Endothelial cell of hepatic sinusoid (primary cell): Measurements from ENCODE around the gene CD226.
"Not testable (repeated sequence)": the region's sequence is repeated elsewhere in the genome, so short reads cannot be mapped to it uniquely, and the experiment has no call there.

Source experiments
- in situ Hi-C: cut with HindIII; loops from 2 replicates; pipeline ENCODE4 v1.10.0; 2017; ENCODE audit warnings: low sequenced_read_pairs

The CD226 gene

DNA sequence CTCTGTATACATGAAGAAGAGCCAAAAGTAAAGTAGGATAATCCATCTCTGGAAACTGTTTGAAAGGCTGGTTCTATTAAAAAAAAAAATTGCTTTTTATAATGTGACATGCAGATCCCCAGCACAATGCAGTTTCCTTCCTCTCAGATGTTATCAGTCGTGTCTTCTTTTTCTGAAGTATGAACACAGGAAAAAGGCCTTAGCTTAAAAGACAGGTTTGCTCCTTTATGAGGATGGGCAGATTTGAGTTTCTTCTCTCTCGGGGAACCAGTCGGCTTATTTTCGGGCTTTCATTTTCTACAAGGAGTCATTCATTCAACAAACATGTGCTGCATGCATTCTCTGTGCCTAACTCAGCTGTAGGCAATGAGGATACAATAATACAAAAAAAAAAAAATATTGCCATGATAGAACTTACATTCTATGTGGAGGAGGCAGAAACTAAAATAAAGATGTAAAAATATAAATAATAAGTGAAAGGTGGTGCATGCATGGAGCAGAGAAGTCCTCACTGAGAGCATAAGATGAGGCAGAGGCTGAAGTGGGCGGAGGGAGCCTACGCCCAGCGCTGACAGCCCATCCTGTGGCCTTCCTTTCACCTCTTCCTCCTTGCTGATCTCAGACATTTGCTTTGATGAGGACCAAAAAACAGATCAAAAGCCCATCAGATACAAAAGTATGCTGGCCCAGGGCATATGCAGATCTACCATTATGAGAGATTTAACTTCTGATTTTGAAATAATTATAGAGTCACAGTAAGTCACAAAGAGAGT, at the start of gene CD226:
Gene CD226 (minus strand): TSS at position 513 of the 773 bp plus-strand sequence. CDS start 467 bp downstream, at position 46.
- in situ Hi-C loops, result loop anchor here (5.0 kb wide), 1 partner anchor 95 kb away; no protein-coding TSS in a partner anchor

DNA sequence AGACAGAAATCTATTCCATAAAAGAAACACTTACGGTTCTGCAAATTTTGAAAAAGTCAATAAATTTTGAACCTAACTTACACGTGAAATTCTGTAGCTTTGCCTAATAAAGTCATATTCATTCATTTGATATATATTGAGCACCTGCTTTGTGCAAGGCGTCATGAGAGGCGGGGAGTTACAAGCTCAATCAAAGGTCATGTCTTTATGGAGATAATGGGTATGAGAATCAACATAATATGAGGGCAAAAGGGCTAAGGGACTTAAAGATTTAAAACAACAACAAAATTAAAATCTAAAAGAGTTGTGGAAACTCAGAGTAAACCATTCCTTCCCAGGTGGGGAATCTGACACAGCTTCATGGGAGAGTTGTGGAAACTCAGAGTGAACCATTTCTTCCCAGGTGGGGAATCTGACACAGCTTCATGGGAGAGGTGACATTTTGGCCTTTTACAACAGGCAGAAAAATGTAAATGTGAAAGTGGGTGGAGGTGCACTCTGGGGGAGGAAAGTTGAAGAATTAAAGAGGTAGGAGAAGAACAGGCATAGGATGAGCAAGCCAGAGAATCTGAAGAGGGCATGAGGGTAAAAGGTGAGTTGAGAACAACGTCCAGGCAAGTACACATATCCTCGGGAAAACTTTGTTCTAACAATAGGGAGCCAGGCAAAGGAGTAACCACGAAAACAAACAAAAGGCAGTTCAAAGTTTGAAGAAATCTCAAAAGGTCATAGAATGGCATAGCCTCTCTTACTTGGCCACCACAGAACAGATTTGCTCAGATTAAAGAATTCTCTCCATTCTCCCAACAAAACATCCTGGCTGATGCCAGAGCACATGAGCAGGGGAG, 49.5 kb upstream of the CD226 start:
- in situ Hi-C loops, result no loop called here

DNA sequence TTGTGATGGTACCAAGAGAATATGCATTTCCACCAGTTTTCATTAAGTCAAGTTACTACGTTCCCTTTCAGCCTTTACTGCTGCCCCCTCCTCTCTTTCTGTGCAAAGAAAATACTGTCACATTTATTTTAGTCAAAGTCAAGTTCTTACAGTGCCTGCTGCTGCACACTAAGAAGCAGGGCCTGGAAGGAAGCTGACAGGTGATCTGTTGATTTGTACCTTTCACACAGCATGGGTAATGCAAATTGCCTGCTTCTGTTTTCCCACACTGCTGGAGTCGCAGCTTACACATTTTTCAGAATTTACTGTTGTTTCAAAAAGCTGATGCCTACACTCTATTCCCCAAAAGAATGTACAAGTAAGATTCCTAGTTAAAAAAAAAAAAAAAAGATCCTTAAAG, 48.7 kb upstream of the CD226 start:
- in situ Hi-C loops, result no loop called here

DNA sequence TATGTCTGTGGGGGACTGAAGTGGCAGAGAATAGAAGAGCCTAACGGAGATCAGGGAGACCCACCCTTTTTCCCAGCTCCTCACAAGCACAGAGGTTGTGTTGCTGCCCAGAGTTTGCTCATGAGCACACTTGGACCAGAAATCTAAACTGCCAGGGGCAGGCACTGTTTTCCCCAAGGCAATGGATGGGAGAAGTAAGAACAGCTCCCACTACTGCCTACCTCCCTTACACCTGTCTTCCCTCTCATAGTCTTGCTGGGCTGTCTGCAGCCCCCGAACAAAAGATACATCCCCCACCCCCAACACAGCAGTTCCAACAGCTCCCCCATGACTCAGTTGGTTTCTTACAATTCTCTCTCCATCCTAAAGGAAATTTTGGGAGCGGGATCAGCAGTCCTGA, 48.1 kb upstream of the CD226 start:
- in situ Hi-C loops, result no loop called here

DNA sequence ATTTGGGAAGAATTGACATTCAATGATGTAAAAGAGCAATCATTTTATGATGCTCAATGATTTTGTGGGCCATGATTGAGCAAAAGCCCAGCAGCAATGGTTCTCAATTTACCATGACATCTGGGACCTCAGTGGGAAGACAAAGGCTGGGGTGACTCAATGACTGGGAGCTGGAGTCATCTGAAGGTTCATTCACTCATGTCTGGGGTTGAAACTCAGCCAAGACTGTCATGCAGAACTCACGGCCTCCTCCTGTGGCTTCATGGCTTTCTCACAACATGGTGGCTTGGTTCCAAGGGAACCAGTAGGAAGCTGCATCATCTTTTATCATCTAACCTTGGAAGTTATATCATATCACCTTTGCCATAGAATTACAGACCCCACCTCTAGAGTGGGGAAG, 45.1 kb upstream of the CD226 start:
- in situ Hi-C loops, result no loop called here

DNA sequence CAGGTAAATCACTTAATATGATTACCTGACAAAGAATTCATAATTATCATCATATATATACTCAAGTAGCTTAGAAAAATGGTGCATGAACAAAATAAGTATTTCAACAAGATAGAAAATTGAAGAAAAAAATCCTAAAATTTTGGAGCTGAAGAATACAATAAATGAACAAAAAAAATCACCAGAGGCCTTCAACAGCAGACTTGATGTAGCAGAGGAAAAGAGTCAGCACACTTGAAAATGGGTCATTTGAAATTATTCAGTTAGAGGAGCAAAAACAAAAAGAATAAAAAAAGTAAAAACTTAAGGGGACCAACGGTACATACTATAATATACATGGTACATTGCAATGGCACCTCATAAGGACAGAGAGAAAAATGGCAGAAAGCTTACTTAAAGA, 40.2 kb upstream of the CD226 start:
- in situ Hi-C loops, result no loop called here

DNA sequence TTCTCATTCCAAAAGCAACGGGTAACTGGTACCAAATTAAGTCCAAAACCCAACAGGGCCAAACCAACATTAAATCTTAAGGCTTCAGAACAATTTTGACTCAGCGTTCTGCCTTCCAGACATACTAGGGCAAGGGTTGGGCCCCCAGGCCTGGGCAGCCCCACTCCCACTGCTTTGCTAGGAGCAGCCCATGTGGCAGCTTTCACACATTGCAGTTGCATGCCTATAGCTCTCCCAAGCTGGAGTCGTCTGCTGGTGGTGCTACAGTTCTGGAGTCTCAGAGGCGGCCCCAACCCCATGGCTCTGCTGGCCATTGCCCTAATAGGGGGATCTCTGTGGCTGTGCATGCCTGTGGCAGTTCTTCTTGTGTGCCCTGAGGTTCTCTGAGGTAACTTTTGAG, 37.6 kb upstream of the CD226 start:
- in situ Hi-C loops, result no loop called here

DNA sequence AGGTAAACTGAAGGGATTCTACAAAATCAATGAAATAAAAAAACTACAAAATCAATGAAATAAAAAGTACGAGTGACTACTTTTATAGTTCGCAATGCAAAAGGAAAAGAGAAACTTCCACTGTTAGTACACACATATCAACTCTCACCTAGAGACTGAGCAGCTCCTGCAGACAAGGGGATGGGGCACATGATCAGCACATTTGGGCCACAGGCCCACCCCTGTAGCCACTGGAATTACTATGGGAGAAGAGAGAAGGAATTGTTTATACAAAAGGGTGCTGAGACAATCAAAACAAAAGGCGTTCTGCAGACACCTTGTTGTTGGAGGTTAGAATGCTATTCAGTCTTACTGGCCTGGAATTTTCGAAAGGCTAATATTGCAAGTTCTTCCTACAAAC, 34.7 kb upstream of the CD226 start:
- in situ Hi-C loops, result no loop called here

DNA sequence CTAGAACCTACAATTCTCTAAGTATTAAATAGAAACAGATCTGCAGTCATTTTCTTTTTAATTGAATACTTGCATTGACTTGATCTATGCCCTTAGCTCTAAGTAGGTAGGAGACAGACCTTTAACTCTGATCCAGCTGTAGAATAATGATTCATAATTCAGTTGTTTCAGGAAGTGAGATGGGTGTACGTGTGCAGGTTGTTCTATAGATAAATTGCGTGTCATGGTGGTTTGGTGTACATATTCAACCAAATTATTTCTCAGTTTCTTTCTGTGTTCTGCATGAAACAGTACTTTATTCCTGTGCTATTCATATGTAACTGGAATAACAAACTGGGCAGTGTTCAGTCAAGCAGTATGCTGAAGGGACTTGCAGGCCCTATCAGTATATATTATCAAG, 34.3 kb upstream of the CD226 start:
- in situ Hi-C loops, result no loop called here

DNA sequence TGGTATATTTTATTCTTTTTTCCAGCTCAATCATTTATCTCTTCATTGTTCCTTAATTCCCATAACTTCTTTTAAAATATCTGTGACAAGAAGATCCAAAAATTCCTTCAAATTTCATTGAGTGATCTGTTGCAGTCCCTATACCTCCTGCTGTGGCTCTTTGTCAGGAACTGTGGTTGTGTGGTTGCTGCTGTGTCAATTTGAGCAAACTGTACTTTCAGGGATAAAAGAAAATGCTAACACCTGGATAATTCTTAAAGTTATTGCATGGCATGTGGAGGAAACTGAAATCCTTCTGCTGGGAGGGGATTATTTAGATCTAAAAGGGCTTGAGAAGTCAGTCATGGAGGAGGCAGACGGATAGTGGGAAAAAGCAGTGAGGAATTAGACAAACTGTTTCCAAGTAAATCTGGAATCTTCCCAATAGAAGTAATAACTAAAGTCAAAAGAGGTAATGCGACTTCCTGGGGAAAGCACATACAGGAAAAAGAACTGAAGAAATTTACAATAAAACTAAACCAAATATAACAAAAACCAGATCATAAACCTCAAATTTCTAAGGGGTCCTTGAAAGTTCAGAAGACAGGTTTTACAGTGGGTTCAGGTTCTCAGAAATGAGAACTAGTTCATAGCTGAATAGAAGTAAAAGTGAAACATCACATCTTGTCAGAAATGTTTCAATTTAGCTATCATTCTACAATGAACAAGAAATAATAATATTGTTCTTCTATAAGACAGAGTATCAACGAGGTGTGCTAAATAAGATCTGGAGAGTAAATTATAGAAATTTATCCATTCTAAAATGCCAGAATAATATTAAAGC, 33.5 kb upstream of the CD226 start:
- in situ Hi-C loops, result no loop called here

DNA sequence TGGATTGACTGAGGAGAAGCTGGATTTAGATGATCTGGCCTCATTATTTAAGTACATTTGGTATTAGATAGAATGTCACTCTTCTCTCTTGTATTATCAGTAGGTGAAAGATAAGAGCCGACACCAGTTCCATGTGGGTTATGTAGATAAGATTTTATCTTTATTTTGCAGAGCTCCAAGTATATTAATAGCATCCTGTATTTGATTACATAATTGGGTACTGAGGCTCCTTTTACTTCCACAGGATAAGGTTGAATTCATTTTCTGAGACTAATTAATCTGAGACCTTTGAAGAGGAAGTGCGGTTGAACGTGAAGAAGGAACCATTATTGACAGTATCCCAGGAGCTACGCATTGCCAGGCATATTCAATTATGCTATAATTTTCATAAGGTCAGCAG, 32.8 kb upstream of the CD226 start:
- in situ Hi-C loops, result no loop called here

DNA sequence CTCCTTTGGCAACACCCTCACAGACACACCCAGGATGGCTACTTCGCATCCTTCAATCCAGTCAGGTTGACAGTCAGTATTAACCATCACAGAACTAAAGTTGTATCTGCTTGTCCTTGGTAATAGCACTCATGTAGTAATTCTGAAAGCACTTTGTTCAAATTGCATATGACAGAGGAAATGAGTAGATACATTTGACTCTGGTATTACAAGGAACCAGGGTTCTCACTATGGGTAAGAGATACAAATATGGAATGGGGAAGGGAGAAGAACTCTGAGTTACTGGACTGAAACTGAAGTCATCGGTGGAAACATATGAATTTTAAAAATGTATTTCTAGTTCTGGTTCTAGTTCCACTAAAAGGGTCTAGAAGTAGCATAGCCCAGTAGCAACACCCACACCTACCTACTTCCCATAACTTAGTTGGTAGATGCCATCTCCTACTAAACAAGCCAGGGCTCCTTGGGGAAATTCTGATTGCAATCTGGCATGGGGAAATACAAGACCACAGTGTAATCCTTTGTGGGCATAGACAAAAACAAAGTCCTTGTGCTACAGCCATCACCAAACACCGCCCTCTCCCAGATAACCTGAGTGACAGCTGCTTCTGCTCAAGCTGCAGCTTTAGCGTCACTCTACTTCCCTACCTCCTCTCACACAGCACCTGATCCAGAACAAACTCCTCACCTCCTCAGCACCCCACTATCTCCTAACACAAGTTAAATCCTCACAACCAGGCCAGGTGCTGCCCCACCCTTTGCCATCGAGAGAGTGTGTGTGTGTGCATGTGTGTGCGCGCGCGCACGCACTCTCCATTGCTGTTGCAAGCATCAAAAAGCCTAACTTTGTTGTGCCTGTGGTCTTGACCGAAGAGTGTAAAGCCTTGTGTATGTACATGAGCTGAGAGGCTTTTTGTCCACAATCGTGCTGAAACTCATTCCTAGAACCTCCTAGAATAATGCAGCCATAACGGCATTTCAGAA, 31.4 kb upstream of the CD226 start:
- in situ Hi-C loops, result no loop called here

DNA sequence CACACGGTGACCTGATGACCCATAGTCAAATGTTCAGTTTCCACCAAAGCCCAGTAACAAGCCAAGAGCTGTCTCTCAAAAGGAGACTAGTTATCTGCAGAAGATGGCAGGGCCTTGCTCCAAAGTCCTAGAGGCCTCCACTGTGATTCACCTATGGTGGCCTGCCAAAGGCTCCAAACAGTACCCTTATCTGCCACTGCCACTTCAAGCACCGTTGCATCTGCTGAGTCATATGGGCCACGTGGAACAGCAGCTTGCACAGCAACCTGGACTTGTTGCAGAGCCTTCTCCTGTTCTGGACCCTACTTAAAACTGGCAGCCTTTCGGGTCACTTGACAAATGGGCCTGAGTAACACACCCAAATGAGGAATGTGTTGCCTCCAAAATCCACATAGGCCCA, 27.6 kb upstream of the CD226 start:
- in situ Hi-C loops, result not testable (repeated sequence)

DNA sequence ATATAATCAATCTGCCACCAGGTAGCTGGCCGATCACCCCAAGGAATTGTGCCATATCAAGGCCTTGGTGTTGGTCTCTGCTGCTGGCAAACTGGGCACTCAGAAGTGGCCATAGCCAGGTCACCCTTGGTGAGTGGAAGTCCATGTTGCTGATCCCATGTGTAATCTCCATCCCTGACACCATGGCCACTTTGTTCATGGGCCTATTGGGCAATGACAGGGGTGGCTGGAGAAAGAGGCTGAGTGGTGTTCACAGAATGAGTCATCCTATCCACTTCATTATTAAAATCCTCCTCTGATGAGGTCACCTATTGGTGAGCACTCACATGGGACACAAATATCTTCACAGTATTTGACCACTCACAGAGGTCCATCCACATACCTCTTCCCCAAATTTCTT, 26.7 kb upstream of the CD226 start:
- in situ Hi-C loops, result no loop called here

DNA sequence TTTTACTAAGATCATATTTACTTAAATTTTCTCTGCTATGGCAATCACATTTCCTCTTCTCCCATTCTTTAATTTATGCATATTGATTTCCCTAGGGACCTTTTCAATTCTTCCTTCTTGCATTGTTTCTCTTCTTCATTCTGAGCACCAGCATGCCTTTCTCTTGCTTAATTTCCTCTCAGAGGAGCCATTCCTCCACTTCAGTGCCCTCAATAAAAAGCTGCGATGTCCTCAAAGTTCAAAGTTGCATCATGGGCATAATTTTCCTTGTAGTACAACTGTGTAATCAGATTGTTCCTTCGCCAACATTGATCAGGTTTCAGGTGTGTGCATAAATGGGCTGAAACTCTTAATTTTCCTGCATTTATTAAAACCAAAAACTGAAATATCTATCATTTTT, 21.8 kb upstream of the CD226 start:
- in situ Hi-C loops, result no loop called here

DNA sequence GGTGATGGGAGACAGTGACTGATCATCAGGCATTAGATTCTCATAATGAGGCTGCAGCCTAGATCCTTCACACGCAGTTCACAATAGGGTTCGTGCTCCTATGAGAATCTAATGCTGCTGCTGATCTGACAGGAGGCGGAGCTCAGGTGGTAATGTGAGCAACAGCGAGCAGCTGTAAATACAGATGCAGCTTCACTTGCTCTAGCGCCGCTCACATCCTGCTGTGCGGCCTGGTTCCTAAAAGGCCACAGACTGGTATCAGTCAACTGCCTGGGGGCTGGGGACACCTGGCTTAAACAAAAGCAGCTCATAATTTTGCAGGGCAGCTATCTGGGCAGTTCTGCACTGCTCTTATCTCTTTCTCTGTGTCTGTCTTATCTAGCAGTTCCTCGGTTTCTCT, 20.4 kb upstream of the CD226 start:
- in situ Hi-C loops, result no loop called here

DNA sequence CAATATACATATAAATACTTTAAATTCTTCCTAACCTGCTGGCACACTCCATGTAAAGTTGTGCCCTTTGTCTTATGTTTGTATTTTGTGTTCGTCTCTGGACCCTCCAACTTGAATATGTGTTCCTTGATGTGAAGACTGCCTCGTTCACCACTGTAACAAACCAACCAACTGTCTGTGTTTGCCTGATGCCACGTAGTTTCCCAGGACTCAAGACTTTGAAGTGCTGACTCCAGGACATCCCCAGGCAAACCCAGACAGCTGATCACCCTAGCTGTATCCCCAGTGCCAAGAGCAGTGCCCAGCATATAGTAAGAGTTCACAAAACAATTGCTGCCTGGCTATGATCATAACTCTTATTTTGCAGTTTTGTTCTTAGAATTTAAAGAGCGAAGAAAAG, 15.5 kb upstream of the CD226 start:
- in situ Hi-C loops, result no loop called here

DNA sequence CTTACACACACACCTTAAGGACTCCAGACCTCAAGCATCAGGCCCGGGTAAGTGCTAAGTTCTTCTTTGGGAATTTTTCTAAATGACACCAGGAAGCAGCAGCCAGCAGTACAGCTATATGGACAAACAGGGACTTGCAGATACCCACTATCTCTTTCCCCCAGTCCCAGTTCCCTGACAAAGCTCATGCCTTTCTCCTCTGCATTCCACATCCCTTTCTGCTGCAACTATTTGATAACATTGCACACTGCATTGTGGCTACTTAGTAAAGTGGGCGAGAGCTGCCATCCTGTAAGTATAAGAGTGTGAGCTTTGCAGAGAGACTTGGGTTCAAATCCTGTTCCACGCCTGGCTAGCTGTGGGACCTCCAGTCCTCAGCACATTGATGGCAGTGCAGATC, 14.0 kb upstream of the CD226 start:
- in situ Hi-C loops, result no loop called here

DNA sequence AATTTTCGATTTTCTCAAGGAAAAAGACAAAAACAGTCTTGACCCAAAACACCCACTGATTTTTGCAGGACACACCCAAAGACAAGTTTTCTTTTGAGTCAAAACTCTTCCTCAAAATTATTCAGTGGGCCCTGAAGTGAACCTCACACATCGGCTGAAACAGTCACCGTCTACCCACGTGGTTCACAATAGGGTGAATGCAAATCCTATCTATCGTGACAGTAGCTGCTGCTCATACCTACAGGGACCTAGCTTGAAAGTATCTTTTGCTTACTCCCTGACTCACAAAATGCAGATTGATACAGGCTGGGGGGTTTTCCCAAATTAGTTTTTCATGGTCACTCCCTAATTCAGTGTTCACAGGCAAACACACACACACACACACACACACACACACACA, 10.7 kb upstream of the CD226 start:
- in situ Hi-C loops, result no loop called here

DNA sequence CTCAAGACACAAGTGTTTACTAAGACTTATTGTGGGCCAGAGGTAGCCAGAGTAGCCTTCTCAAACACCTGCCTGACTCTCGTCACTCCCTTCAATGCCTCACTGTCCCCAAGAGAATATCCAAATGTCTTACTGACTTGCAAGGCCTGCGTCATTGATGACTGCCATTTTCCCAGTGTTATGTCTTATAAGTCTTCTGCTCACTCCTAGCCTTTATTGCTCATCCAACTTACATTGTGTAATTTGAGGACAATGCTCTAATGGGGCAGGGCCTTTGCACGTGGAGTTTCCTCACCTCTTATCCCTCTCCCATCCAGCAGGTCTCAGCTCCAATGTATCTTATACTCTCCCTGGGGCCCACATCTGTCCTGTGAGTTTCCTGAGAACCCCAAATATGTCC, 10.1 kb upstream of the CD226 start:
- in situ Hi-C loops, result no loop called here
